Measurements from ENCODE around the gene FAM168A.

FAM168A gene

GRCh38 chr11:73466643-73467042 lies 131.3 kb downstream of the FAM168A start:
- Histone ChIP-seq H3K4me3 (ENCODE audit: low read depth, low read length) (no peak overlapping the region), H3K9ac (ENCODE audit: low read length) (no peak overlapping the region), H3K9me3 (ENCODE audit: control insufficient read depth, insufficient read depth, low read depth, low read length) (no peaks in the 10 kb centered on the region), H3K4me1 (ENCODE audit: control insufficient read depth, insufficient read depth, low read length) (no peaks in the 10 kb centered on the region), H3K36me3 (ENCODE audit: control insufficient read depth, insufficient read depth, low read length) (no peaks in the 10 kb centered on the region), H3K27ac (ENCODE audit: low read depth, low read length) (no peak overlapping the region), H3K27me3 (ENCODE audit: control insufficient read depth, insufficient read depth, low read length) (no peaks in the 10 kb centered on the region)

DNA sequence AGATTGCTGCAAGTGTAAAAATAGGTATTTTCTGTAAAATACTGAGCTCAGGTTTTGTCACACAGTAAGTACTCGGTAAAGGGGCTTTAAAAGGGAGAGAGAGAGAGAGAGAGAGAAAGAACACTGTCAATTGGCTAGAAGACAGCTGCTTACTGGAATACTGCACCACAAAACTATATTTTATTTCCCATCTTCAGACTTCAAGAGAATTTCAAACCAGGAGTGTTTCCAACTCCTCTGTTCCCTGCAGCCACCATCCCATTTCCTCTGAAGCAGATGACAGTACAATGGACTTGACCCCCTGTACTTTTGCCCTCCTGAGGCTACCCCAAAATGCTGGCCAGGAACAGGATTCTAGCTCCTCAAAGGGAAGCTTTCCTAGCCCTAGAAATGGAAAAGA lies 132.0 kb downstream of the FAM168A start:
- Histone ChIP-seq H3K27ac (ENCODE audit: low read depth, low read length) (no peak overlapping the region), H3K4me1 (ENCODE audit: control insufficient read depth, insufficient read depth, low read length) (no peaks in the 10 kb centered on the region), H3K4me3 (ENCODE audit: low read depth, low read length) (no peak overlapping the region), H3K9ac (ENCODE audit: low read length) (no peak overlapping the region), H3K36me3 (ENCODE audit: control insufficient read depth, insufficient read depth, low read length) (no peaks in the 10 kb centered on the region), H3K27me3 (ENCODE audit: control insufficient read depth, insufficient read depth, low read length) (no peaks in the 10 kb centered on the region), H3K9me3 (ENCODE audit: control insufficient read depth, insufficient read depth, low read depth, low read length) (no peaks in the 10 kb centered on the region)

GRCh38 chr11:73465023-73465675 lies 132.8 kb downstream of the FAM168A start:
- Histone ChIP-seq H3K27ac (ENCODE audit: low read depth, low read length) (no peak overlapping the region), H3K27me3 (ENCODE audit: control insufficient read depth, insufficient read depth, low read length) (no peaks in the 10 kb centered on the region), H3K36me3 (ENCODE audit: control insufficient read depth, insufficient read depth, low read length) (no peaks in the 10 kb centered on the region), H3K4me3 (ENCODE audit: low read depth, low read length) (no peak overlapping the region), H3K9ac (ENCODE audit: low read length) (no peak overlapping the region), H3K4me1 (ENCODE audit: control insufficient read depth, insufficient read depth, low read length) (no peaks in the 10 kb centered on the region), H3K9me3 (ENCODE audit: control insufficient read depth, insufficient read depth, low read depth, low read length) (no peaks in the 10 kb centered on the region)

DNA sequence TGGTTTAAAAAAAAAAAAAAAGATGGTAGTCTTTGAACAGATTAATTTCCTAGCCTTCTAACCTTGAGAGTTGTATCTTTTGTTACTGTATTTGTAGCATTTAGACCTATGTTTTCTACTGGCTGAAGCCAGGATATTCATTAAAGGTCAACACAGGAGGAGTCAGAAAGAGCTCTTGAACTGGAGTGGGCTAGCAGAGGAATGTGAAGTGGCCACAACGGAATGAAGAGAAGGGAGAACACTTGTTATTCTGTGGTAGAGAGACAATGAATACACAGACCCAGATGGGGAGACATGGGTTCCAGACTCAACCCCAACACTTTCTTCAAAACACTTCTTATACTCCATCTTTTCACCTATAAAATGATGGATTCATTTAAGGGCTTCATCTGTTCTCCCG lies 133.6 kb downstream of the FAM168A start:
- H3K9ac ChIP-seq (ENCODE audit: low read length): no peak overlapping the region
- no peaks in the 10 kb centered on the region for H3K36me3 ChIP-seq (ENCODE audit: control insufficient read depth, insufficient read depth, low read length)
- no peak overlapping the region for H3K27ac ChIP-seq (ENCODE audit: low read depth, low read length)
- no peaks in the 10 kb centered on the region for H3K9me3 ChIP-seq (ENCODE audit: control insufficient read depth, insufficient read depth, low read depth, low read length)
- H3K27me3 ChIP-seq (ENCODE audit: control insufficient read depth, insufficient read depth, low read length): no peaks in the 10 kb centered on the region
- H3K4me1 ChIP-seq (ENCODE audit: control insufficient read depth, insufficient read depth, low read length): no peaks in the 10 kb centered on the region
- H3K4me3 ChIP-seq (ENCODE audit: low read depth, low read length): no peak overlapping the region

DNA sequence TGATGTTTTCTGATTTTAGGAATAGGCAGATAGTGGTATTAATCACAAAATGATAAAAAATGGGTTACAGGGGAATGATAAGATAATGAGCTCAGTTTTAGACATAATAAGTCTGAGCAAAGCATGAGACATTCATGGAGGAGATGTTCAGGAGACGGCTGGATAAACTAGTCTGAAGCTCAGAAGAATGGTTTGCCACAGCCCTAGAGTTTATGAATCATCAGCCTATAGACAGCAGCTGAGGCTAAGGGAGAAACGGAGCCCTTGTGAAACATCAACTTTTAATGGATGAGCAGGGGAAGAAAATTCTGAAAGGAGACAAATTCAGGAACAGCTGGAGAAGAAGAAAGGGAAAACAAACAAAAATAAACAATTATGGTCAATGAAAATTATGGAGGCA lies 134.6 kb downstream of the FAM168A start:
- H3K4me3 ChIP-seq (ENCODE audit: low read depth, low read length): no peak overlapping the region
- no peaks in the 10 kb centered on the region for H3K4me1 ChIP-seq (ENCODE audit: control insufficient read depth, insufficient read depth, low read length)
- H3K9me3 ChIP-seq (ENCODE audit: control insufficient read depth, insufficient read depth, low read depth, low read length): no peaks in the 10 kb centered on the region
- no peaks in the 10 kb centered on the region for H3K36me3 ChIP-seq (ENCODE audit: control insufficient read depth, insufficient read depth, low read length)
- no peak overlapping the region for H3K27ac ChIP-seq (ENCODE audit: low read depth, low read length)
- H3K27me3 ChIP-seq (ENCODE audit: control insufficient read depth, insufficient read depth, low read length): no peaks in the 10 kb centered on the region
- no peak overlapping the region for H3K9ac ChIP-seq (ENCODE audit: low read length)

DNA sequence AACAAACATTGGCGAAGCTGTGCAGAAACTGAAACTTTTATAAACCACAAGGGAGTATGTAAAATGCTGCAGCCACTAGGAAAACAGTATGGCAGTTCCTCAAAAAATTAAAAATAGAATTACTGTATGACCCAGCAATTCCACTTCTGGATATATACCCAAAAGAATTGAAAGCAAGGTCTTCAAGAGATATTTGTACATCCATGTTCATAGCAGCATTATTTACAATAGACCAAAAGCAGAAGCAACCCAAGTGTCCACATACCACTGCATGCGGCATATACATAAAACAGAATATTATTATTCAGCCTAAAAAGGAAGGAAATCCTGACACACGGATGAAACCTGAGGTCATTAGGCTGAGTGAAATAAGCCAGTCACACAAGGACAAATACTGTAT lies 135.9 kb downstream of the FAM168A start:
- H3K9me3 ChIP-seq (ENCODE audit: control insufficient read depth, insufficient read depth, low read depth, low read length): no peaks in the 10 kb centered on the region
- no peaks in the 10 kb centered on the region for H3K36me3 ChIP-seq (ENCODE audit: control insufficient read depth, insufficient read depth, low read length)
- no peak overlapping the region for H3K9ac ChIP-seq (ENCODE audit: low read length)
- H3K4me1 ChIP-seq (ENCODE audit: control insufficient read depth, insufficient read depth, low read length): no peaks in the 10 kb centered on the region
- H3K4me3 ChIP-seq (ENCODE audit: low read depth, low read length): no peak overlapping the region
- no peak overlapping the region for H3K27ac ChIP-seq (ENCODE audit: low read depth, low read length)
- H3K27me3 ChIP-seq (ENCODE audit: control insufficient read depth, insufficient read depth, low read length): no peaks in the 10 kb centered on the region

DNA sequence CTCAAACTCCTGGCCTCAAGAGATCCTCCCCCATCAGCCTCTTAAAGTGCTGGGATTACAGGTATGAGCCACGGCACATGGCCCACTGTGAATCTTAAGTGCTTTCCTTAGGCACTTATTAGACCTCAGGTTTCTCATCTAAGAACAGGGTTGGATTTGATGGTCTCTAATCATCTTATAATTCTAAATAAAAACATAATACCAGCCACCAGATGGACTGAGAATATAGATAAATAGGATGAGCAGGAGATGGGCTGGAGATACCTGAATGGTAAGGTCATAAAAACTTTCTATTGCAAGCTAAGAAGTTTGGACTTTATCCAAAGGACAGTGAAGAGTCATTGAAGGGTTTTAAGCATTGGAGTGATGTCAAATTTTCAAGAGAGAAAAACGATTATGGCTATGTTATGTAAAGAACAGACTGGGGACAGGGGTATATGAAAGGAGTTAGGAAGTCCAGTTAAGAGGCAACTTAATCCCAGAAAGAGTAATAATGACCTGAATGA lies 136.5 kb downstream of the FAM168A start:
- H3K9me3 ChIP-seq (ENCODE audit: control insufficient read depth, insufficient read depth, low read depth, low read length): no peaks in the 10 kb centered on the region
- H3K27ac ChIP-seq (ENCODE audit: low read depth, low read length): no peak overlapping the region
- H3K4me3 ChIP-seq (ENCODE audit: low read depth, low read length): no peak overlapping the region
- no peaks in the 10 kb centered on the region for H3K36me3 ChIP-seq (ENCODE audit: control insufficient read depth, insufficient read depth, low read length)
- no peaks in the 10 kb centered on the region for H3K4me1 ChIP-seq (ENCODE audit: control insufficient read depth, insufficient read depth, low read length)
- no peak overlapping the region for H3K9ac ChIP-seq (ENCODE audit: low read length)
- H3K27me3 ChIP-seq (ENCODE audit: control insufficient read depth, insufficient read depth, low read length): no peaks in the 10 kb centered on the region

- H3K9ac ChIP-seq (ENCODE audit: low read length): no peak overlapping the region
- no peaks in the 10 kb centered on the region for H3K4me1 ChIP-seq (ENCODE audit: control insufficient read depth, insufficient read depth, low read length)
- no peak overlapping the region for H3K27ac ChIP-seq (ENCODE audit: low read depth, low read length)
Observed at GRCh38 chr11:73458201-73458600, 139.7 kb downstream of the FAM168A start.

DNA sequence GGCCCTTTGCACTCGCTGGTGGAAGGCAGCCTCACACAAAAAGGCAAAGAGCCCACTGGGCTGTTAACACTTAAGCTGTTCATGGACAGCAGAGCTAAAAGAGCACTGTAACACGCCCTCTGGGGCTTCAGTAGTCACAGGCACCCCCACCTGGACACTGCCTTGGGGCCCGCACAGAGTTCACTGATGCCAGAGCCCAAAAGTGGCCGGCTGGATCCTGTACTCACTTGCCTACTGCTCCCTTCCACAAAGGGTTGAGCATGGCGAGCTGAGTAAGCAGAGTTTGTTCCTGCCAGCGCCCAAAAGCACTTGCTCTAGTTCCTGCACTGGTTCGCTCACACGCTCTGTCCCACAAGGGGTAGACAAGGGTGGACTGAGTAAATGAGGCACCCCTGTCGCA lies 142.9 kb downstream of the FAM168A start:
- H3K27me3 ChIP-seq (ENCODE audit: control insufficient read depth, insufficient read depth, low read length): no peaks in the 10 kb centered on the region
- no peaks in the 10 kb centered on the region for H3K36me3 ChIP-seq (ENCODE audit: control insufficient read depth, insufficient read depth, low read length)
- no peaks in the 10 kb centered on the region for H3K4me1 ChIP-seq (ENCODE audit: control insufficient read depth, insufficient read depth, low read length)
- H3K27ac ChIP-seq (ENCODE audit: low read depth, low read length): no peak overlapping the region
- no peak overlapping the region for H3K9ac ChIP-seq (ENCODE audit: low read length)
- no peaks in the 10 kb centered on the region for H3K9me3 ChIP-seq (ENCODE audit: control insufficient read depth, insufficient read depth, low read depth, low read length)
- H3K4me3 ChIP-seq (ENCODE audit: low read depth, low read length): no peak overlapping the region

More at GRCh38 chr11:73458201-73458600, 139.7 kb downstream of the FAM168A start:
- no peaks in the 10 kb centered on the region for H3K36me3 ChIP-seq (ENCODE audit: control insufficient read depth, insufficient read depth, low read length)
- no peak overlapping the region for H3K4me3 ChIP-seq (ENCODE audit: low read depth, low read length)
- H3K9me3 ChIP-seq (ENCODE audit: control insufficient read depth, insufficient read depth, low read depth, low read length): no peaks in the 10 kb centered on the region
- no peaks in the 10 kb centered on the region for H3K27me3 ChIP-seq (ENCODE audit: control insufficient read depth, insufficient read depth, low read length)

DNA sequence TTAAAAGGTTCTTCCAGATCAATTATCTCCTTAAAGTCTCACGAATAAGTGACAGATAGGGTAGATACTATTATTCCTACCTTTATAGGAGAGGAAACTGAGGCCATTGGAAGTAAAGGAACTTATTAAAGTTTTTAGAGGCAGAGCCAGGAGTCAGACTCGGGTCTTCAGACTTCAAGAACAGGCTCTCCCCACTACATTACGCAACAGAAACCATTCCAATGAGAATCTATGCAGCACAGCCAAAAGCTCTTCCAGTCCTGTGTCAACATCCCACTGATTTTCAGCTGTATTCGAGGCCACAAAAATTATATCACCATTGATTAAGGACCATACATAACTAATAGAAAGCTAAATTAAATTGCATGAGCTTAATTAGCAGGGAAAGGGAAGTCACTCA lies 144.3 kb downstream of the FAM168A start:
- Histone ChIP-seq H3K27ac (ENCODE audit: low read depth, low read length) (no peak overlapping the region), H3K9me3 (ENCODE audit: control insufficient read depth, insufficient read depth, low read depth, low read length) (no peaks in the 10 kb centered on the region), H3K4me3 (ENCODE audit: low read depth, low read length) (no peak overlapping the region), H3K27me3 (ENCODE audit: control insufficient read depth, insufficient read depth, low read length) (no peaks in the 10 kb centered on the region), H3K36me3 (ENCODE audit: control insufficient read depth, insufficient read depth, low read length) (no peaks in the 10 kb centered on the region), H3K4me1 (ENCODE audit: control insufficient read depth, insufficient read depth, low read length) (no peaks in the 10 kb centered on the region), H3K9ac (ENCODE audit: low read length) (no peak overlapping the region)

GRCh38 chr11:73452726-73453125 lies 145.2 kb downstream of the FAM168A start:
- Histone ChIP-seq H3K27ac (ENCODE audit: low read depth, low read length) (no peak overlapping the region), H3K4me1 (ENCODE audit: control insufficient read depth, insufficient read depth, low read length) (no peaks in the 10 kb centered on the region), H3K9me3 (ENCODE audit: control insufficient read depth, insufficient read depth, low read depth, low read length) (no peaks in the 10 kb centered on the region), H3K9ac (ENCODE audit: low read length) (no peak overlapping the region), H3K4me3 (ENCODE audit: low read depth, low read length) (no peak overlapping the region), H3K36me3 (ENCODE audit: control insufficient read depth, insufficient read depth, low read length) (no peaks in the 10 kb centered on the region), H3K27me3 (ENCODE audit: control insufficient read depth, insufficient read depth, low read length) (no peaks in the 10 kb centered on the region)

Measured in HUES6 (cell line).